ENCODE data around the gene RPL9.

Gene RPL9

DNA sequence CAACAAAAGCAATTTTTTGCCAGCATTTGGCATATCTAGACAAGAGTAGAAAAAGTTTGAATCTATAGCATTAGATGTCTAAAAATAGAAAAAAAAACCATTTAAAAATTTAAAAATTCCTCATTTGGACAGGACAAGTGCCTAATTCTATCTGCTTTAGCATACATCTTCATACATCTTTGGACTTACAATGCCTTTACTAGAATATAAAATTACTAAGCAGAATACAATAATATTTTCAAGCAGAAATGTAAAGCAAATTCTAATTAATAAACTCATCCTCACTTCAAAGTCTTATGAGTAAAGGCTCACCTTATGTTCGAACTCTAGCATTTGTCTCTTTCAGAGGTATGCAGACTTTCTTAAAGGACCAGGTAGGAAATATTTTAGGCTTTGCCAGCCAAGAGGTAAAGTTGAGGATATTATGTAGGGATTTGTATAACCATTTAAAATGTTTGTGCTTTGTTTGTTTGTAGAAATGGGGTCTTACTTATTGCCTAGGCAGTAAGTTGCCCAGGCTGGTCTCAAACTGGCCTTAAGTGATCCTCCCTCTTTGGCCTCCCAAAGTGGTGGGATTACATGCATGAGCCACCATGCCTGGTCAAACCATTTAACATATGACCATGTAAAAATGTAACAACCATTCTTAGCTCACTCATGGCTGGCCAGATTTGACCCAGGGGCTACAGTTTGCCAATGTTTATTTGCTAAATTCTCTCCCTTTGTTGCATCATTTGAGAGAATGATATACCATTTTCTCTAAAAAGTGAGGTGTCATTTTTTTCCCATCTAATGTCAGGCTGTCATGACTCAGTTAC, 39.4 kb upstream of the RPL9 start (continued):
- TF ChIP-seq, protein P1, sequence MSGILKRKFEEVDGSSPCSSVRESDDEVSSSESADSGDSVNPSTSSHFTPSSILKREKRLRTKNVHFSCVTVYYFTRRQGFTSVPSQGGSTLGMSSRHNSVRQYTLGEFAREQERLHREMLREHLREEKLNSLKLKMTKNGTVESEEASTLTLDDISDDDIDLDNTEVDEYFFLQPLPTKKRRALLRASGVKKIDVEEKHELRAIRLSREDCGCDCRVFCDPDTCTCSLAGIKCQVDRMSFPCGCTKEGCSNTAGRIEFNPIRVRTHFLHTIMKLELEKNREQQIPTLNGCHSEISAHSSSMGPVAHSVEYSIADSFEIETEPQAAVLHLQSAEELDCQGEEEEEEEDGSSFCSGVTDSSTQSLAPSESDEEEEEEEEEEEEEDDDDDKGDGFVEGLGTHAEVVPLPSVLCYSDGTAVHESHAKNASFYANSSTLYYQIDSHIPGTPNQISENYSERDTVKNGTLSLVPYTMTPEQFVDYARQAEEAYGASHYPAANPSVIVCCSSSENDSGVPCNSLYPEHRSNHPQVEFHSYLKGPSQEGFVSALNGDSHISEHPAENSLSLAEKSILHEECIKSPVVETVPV (CRISPR knock-in tag; IDR thresholded peaks at IDR 0.05): no peak
- TF ChIP-seq ZNF70 (CRISPR knock-in tag; IDR thresholded peaks at IDR 0.05) (no peak), ARNTL (CRISPR knock-in tag; IDR thresholded peaks at IDR 0.05; ENCODE audit: borderline replicate concordance, low read depth) (no peak), TOX (CRISPR knock-in tag; IDR thresholded peaks at IDR 0.05; ENCODE audit: borderline replicate concordance) (no peak), RARB (CRISPR knock-in tag; IDR thresholded peaks at IDR 0.05) (no peak), TCF4 (CRISPR knock-in tag; IDR thresholded peaks at IDR 0.05; ENCODE audit: borderline replicate concordance) (no peak), ZFP3 (CRISPR knock-in tag; IDR thresholded peaks at IDR 0.05) (no peak), CSDC2 (CRISPR knock-in tag; IDR thresholded peaks at IDR 0.05) (no peak)
- TF ChIP-seq, protein P2, sequence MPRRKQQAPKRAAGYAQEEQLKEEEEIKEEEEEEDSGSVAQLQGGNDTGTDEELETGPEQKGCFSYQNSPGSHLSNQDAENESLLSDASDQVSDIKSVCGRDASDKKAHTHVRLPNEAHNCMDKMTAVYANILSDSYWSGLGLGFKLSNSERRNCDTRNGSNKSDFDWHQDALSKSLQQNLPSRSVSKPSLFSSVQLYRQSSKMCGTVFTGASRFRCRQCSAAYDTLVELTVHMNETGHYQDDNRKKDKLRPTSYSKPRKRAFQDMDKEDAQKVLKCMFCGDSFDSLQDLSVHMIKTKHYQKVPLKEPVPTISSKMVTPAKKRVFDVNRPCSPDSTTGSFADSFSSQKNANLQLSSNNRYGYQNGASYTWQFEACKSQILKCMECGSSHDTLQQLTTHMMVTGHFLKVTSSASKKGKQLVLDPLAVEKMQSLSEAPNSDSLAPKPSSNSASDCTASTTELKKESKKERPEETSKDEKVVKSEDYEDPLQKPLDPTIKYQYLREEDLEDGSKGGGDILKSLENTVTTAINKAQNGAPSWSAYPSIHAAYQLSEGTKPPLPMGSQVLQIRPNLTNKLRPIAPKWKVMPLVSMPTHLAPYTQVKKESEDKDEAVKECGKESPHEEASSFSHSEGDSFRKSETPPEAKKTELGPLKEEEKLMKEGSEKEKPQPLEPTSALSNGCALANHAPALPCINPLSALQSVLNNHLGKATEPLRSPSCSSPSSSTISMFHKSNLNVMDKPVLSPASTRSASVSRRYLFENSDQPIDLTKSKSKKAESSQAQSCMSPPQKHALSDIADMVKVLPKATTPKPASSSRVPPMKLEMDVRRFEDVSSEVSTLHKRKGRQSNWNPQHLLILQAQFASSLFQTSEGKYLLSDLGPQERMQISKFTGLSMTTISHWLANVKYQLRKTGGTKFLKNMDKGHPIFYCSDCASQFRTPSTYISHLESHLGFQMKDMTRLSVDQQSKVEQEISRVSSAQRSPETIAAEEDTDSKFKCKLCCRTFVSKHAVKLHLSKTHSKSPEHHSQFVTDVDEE (CRISPR knock-in tag; IDR thresholded peaks at IDR 0.05): no peak

GRCh38 chr4:39495446-39496213, 36.9 kb upstream of the RPL9 start:
- no peak for TF ChIP-seq ESRRG (CRISPR knock-in tag; IDR thresholded peaks at IDR 0.05)
- peak; percentile 45; the same call in 2 of the 3 replicates for ATAC-seq

DNA sequence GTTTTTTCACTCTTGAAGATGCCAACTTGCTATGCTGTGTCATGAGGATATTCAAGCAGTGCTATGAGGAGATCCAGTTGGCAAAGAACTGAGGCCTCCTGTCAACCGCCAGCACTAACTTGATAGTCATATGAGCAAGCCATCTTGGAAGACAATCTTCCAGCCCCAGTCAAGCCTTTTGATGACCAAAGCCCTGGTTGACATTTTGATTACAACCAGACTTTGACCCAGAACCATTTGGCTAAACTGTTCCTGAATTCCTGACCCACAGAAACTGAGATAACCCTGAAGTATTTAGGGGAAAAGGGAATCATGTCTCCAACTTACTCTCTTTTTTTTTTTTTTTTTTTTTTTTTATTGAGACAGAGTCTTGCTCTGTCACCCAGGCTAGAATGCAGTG, 35.6 kb upstream of the RPL9 start:
- no peak for ATAC-seq

More for the DNA sequence above, 35.6 kb upstream of the RPL9 start:
- no peak for TF ChIP-seq TCF4 (CRISPR knock-in tag; IDR thresholded peaks at IDR 0.05; ENCODE audit: borderline replicate concordance)
- TF ChIP-seq RARB (CRISPR knock-in tag; IDR thresholded peaks at IDR 0.05): no peak
- TF ChIP-seq CSDC2 (CRISPR knock-in tag; IDR thresholded peaks at IDR 0.05): no peak
- no peak for TF ChIP-seq PPARA (CRISPR knock-in tag; IDR thresholded peaks at IDR 0.05; ENCODE audit: borderline replicate concordance)
- TF ChIP-seq BACH2 (CRISPR knock-in tag; IDR thresholded peaks at IDR 0.05; ENCODE audit: borderline replicate concordance): no peak
- no peak for TF ChIP-seq ZNF8 (CRISPR knock-in tag; IDR thresholded peaks at IDR 0.05)
- TF ChIP-seq ISL1 (CRISPR knock-in tag; IDR thresholded peaks at IDR 0.05): no peak
- no peak for TF ChIP-seq PATZ1 (CRISPR knock-in tag; IDR thresholded peaks at IDR 0.05; ENCODE audit: borderline replicate concordance)
- TF ChIP-seq, protein P1 (CRISPR knock-in tag; IDR thresholded peaks at IDR 0.05): no peak
- no peak for TF ChIP-seq GLIS3 (CRISPR knock-in tag; IDR thresholded peaks at IDR 0.05)
- no peak for TF ChIP-seq ZFP30 (CRISPR knock-in tag; IDR thresholded peaks at IDR 0.05)
- no peak for TF ChIP-seq TOX (CRISPR knock-in tag; IDR thresholded peaks at IDR 0.05; ENCODE audit: borderline replicate concordance)
- TF ChIP-seq ESRRG (CRISPR knock-in tag; IDR thresholded peaks at IDR 0.05): no peak
- TF ChIP-seq ZNF565 (CRISPR knock-in tag; conservative IDR thresholded peaks at IDR 0.05; ENCODE audit: low read depth): no peak
- no peak for TF ChIP-seq CREB5 (CRISPR knock-in tag; IDR thresholded peaks at IDR 0.05; ENCODE audit: low read depth)
- TF ChIP-seq, protein P2 (CRISPR knock-in tag; IDR thresholded peaks at IDR 0.05): no peak

Data from SK-N-SH treated with all-trans-retinoic acid at 6 μM for 48 hours (cell line).